ENCODE results near the gene HECTD2. TPM values are rescaled to one million over a fixed set of nuclear protein-coding genes. Genes with fewer than 3 reads are reported as not detected.
"Not testable (repeated sequence)": the region's sequence is repeated elsewhere in the genome, so short reads cannot be mapped to it uniquely, and the experiment has no call there.

HECTD2 gene
- total and polyA plus RNA-seq, 2 of the 8 experiments (the other 6 are each of a cell fraction or from before 2014, with no cell fraction given): 5.7 to 11.9 TPM

GRCh38 chr10:91455135-91455534 lies 45.0 kb downstream of the HECTD2 start:
- 89% methylated on average over 1 of the region's 1 CpG; no CpG with 5 or more reads in 1 of the 2 experiments for WGBS, 2 experiments (ENCODE audit: extremely low coverage in 1 of 2, insufficient coverage in 1 of 2, insufficient read length in 1 of 2, insufficient replicate concordance in 2 of 2, low coverage in 1 of 2, low lambda C conversion rate in 2 of 2, missing lambda C conversion rate in 1 of 2)
- H3K14ac ChIP-seq (ENCODE audit: insufficient read length); H3K23ac ChIP-seq (ENCODE audit: insufficient read length); H4K91ac ChIP-seq (replicated peaks; ENCODE audit: insufficient read length, low read length); H3K4me3 ChIP-seq (ENCODE audit: extremely low read depth in 1 of 4, insufficient read depth in 2 of 4, low read depth in 3 of 4, low read length in 4 of 4); DNase-seq (ENCODE audit: low read depth in 1 of 2, low spot score in 2 of 2); H2BK12ac ChIP-seq (ENCODE audit: low read depth, low read length); POLR2A ChIA-PET (ENCODE audit: partially characterized antibody); H3K27me3 ChIP-seq (replicated peaks in 1 of 4; ENCODE audit: control insufficient read depth in 3 of 4, extremely low read depth in 1 of 4, insufficient read depth in 3 of 4, low read length in 3 of 4); H3K4me1 ChIP-seq (replicated peaks in 1 of 4; ENCODE audit: control insufficient read depth in 3 of 4, insufficient read depth in 4 of 4, low read length in 3 of 4); H3K56ac ChIP-seq (replicated peaks; ENCODE audit: insufficient read length, low read depth, low read length); H2AFZ ChIP-seq (ENCODE audit: low read length); H3K27ac ChIP-seq (ENCODE audit: low read depth, low read length); CTCF ChIA-PET (ENCODE audit: partially characterized antibody); H2BK5ac ChIP-seq (ENCODE audit: low read depth, low read length); H3K23me2 ChIP-seq (ENCODE audit: low read depth, low read length); FAIRE-seq; H2BK15ac ChIP-seq (ENCODE audit: low read length); H3K18ac ChIP-seq (ENCODE audit: extremely low read depth, low read length); H2BK20ac ChIP-seq (ENCODE audit: low read length); H2BK120ac ChIP-seq (replicated peaks; ENCODE audit: low read depth, low read length); H3K36me3 ChIP-seq (ENCODE audit: control insufficient read depth in 2 of 4, insufficient read depth in 4 of 4, low read length in 3 of 4); H4K5ac ChIP-seq (ENCODE audit: insufficient read length, low read depth, low read length); H3K79me2 ChIP-seq (ENCODE audit: control insufficient read depth in 1 of 2, insufficient read depth in 2 of 2, low read length in 2 of 2); H3K79me1 ChIP-seq (ENCODE audit: low read depth, low read length); H4K20me1 ChIP-seq (replicated peaks in 1 of 2; ENCODE audit: control insufficient read depth in 1 of 2, insufficient read depth in 2 of 2, low read length in 2 of 2); H2AK5ac ChIP-seq (ENCODE audit: low read depth, low read length); H4K8ac ChIP-seq (ENCODE audit: extremely low read depth, insufficient read depth, low read length); H3K9ac ChIP-seq (replicated peaks in 1 of 4; ENCODE audit: extremely low read depth in 1 of 4, low read depth in 3 of 4, low read length in 3 of 4); H3K4me2 ChIP-seq (ENCODE audit: insufficient read depth in 1 of 2, low read depth in 2 of 2, low read length in 2 of 2); H3K4ac ChIP-seq (replicated peaks; ENCODE audit: insufficient read length, low read depth, low read length): not testable (repeated sequence)
- H3K9me3 ChIP-seq (ENCODE audit: insufficient read depth in 2 of 2, low read depth in 1 of 2, low read length in 1 of 2): peaks cover 7 to 10% of the 10 kb centered on the region in 2 experiments; a peak in 2 of 4 replicates

Data from H1 (cell line).